Endodermal cell (in vitro differentiated cells): ENCODE results near the gene TCF4. TPM values are rescaled to one million over a fixed set of nuclear protein-coding genes. Genes with fewer than 3 reads are reported as not detected.

Experiments
- DNase-seq: peaks from one replicate; pipeline ENCODE4 v3.0.0-alpha.2; 2017
- H3K27ac ChIP-seq: 2 replicates; pipeline ENCODE4 v1.5.1; 2013; ENCODE audit warnings: mild to moderate bottlenecking, low read depth, low read length, moderate library complexity
- H3K27me3 ChIP-seq: 2 replicates; pipeline ENCODE4 v1.6.1; 2013; ENCODE audit warnings: mild to moderate bottlenecking, low read length, moderate library complexity; ENCODE audit not compliant: insufficient read depth, control insufficient read depth, poor library complexity, severe bottlenecking
- H3K36me3 ChIP-seq: 2 replicates; pipeline ENCODE4 v1.7.0; 2013; ENCODE audit warnings: mild to moderate bottlenecking, low read length, moderate library complexity; ENCODE audit not compliant: control insufficient read depth, insufficient read depth
- H3K4me1 ChIP-seq: one replicate; pipeline ENCODE4 v1.7.0; 2013; ENCODE audit warnings: low read length; ENCODE audit not compliant: control insufficient read depth, insufficient read depth
- H3K4me3 ChIP-seq: 2 replicates; pipeline ENCODE4 v1.5.1; 2013; ENCODE audit warnings: mild to moderate bottlenecking, low read length, moderate library complexity
- H3K9ac ChIP-seq: 2 replicates; pipeline ENCODE4 v1.6.1; 2013; ENCODE audit warnings: mild to moderate bottlenecking, low read length, moderate library complexity; ENCODE audit not compliant: poor library complexity, severe bottlenecking; ENCODE audit errors: extremely low read depth
- H3K9me3 ChIP-seq: 2 replicates; pipeline ENCODE4 v1.6.1; 2013; ENCODE audit warnings: mild to moderate bottlenecking, low read length, moderate library complexity; ENCODE audit not compliant: control insufficient read depth
- H3K27ac Mint-ChIP-seq: 2 replicates; pipeline ENCODE4 v1.8.0; 2020; ENCODE audit warnings: mixed read lengths
- H3K27me3 Mint-ChIP-seq: 2 replicates; pipeline ENCODE4 v1.8.0; 2021; ENCODE audit warnings: mild to moderate bottlenecking, mixed read lengths; ENCODE audit not compliant: insufficient read depth
- H3K36me3 Mint-ChIP-seq: 2 replicates; pipeline ENCODE4 v1.8.0; 2020; ENCODE audit warnings: low read depth, mixed read lengths
- H3K4me1 Mint-ChIP-seq: 2 replicates; pipeline ENCODE4 v1.8.0; 2020; ENCODE audit warnings: mixed read lengths
- H3K4me3 Mint-ChIP-seq: 2 replicates; pipeline ENCODE4 v1.8.0; 2020; ENCODE audit warnings: mild to moderate bottlenecking, moderate library complexity, mixed read lengths
- H3K9me3 Mint-ChIP-seq: 2 replicates; pipeline ENCODE4 v1.8.0; 2020; ENCODE audit warnings: mild to moderate bottlenecking, mixed read lengths
- CTCF ChIP-seq: fragments of 200-600 bp; sonication (generic); conservative IDR thresholded peaks from 2 replicates; pipeline ENCODE4 v1.5.0; 2021; ENCODE audit warnings: antibody characterized with exemption, mild to moderate bottlenecking
- WGBS, 2 experiments: methylation state at CpG; one replicate each; pipeline versions ENCODE4 v1.1.5 to v1.1.7; 2013; ENCODE audit warnings: missing lambda C conversion rate in 2 of 2, mixed read lengths in 1 of 2; ENCODE audit not compliant: insufficient coverage in 1 of 2, insufficient read length in 1 of 2; 5-methylcytosine and 5-hydroxymethylcytosine counted together
- total RNA-seq, 2 donors: library from RNA; stranded (reverse); fragmentation: NEBNext Ultra II Directional in 1 of 2; extraction: Animal tissue kit (Norgen Biotek cat#: 25700) in 1 of 2; gene quantifications; 2 replicates in 1 of 2; 3 replicates in 1 of 2; pipeline ENCODE4 v1.2.1, GENCODE V29; 2021

Gene TCF4
- total RNA-seq, 2 donors from 2014 or later = 40.4 to 58.5 TPM

- no peak for DNase-seq
- Mint-ChIP-seq H3K27ac (no peak overlapping the region), H3K4me3 (no peak overlapping the region), H3K36me3 (no peaks in the 10 kb centered on the region), H3K27me3 (no peaks in the 10 kb centered on the region), H3K4me1 (peaks cover 4% of the 10 kb centered on the region), H3K9me3 (no peaks in the 10 kb centered on the region)
- H3K4me3 ChIP-seq = no peak overlapping the region
- no peak for TF ChIP-seq CTCF
- 89 to 100% methylated on average over 1 to 4 of the region's 6 CpGs for WGBS, 2 experiments
- no peaks in the 10 kb centered on the region for H3K4me1 ChIP-seq
- H3K9ac ChIP-seq = no peak overlapping the region
- H3K9me3 ChIP-seq = no peaks in the 10 kb centered on the region
- no peak overlapping the region for H3K27ac ChIP-seq
- H3K36me3 ChIP-seq = no peaks in the 10 kb centered on the region
- H3K27me3 ChIP-seq = no peaks in the 10 kb centered on the region
Measured at GRCh38 chr18:55286257-55286825, 301.7 kb downstream of the TCF4 start.

- Histone ChIP-seq H3K4me3 (no peak overlapping the region), H3K27ac (no peak overlapping the region), H3K36me3 (no peaks in the 10 kb centered on the region), H3K27me3 (no peaks in the 10 kb centered on the region), H3K9ac (no peak overlapping the region), H3K4me1 (no peaks in the 10 kb centered on the region), H3K9me3 (no peaks in the 10 kb centered on the region)
- H3K9me3 Mint-ChIP-seq = no peaks in the 10 kb centered on the region
- 90 to 100% methylated on average over 2 of the region's 2 CpGs for WGBS, 2 experiments
- H3K4me3 Mint-ChIP-seq = no peak overlapping the region
- no peak for TF ChIP-seq CTCF
- peaks cover 4% of the 10 kb centered on the region for H3K4me1 Mint-ChIP-seq
- H3K27ac Mint-ChIP-seq = no peak overlapping the region
- no peak for DNase-seq
- no peaks in the 10 kb centered on the region for H3K27me3 Mint-ChIP-seq
- H3K36me3 Mint-ChIP-seq = no peaks in the 10 kb centered on the region
Measured at GRCh38 chr18:55284614-55285013, 303.4 kb downstream of the TCF4 start.

- no peak overlapping the region for H3K4me3 ChIP-seq
- H3K27me3 Mint-ChIP-seq = no peaks in the 10 kb centered on the region
- no peak for DNase-seq
- no peaks in the 10 kb centered on the region for H3K27me3 ChIP-seq
- no peaks in the 10 kb centered on the region for H3K36me3 Mint-ChIP-seq
- TF ChIP-seq CTCF = no peak
- H3K36me3 ChIP-seq = no peaks in the 10 kb centered on the region
- no peak overlapping the region for H3K27ac Mint-ChIP-seq
- H3K4me1 Mint-ChIP-seq = peaks cover 4% of the 10 kb centered on the region
- H3K27ac ChIP-seq = no peak overlapping the region
- H3K9ac ChIP-seq = no peak overlapping the region
- no peak overlapping the region for H3K4me3 Mint-ChIP-seq
- H3K9me3 ChIP-seq = no peaks in the 10 kb centered on the region
- no peaks in the 10 kb centered on the region for H3K4me1 ChIP-seq
- WGBS, 2 experiments = 98 to 100% methylated on average over 1 to 3 of the region's 3 CpGs
- H3K9me3 Mint-ChIP-seq = no peaks in the 10 kb centered on the region
Measured at GRCh38 chr18:55283309-55283708, 304.7 kb downstream of the TCF4 start.
